OCI-LY3 (cell line): ENCODE results near the gene KATNB1.

Experiments used
- H2AFZ ChIP-seq: fragments of 200-600, 300-600 bp; shearing (Covaris generic); 2 replicates; pipeline ENCODE4 v1.6.0; 2014; ENCODE audit warnings: antibody characterized with exemption, low read depth, low read length
- H3K27ac ChIP-seq: fragments of 200-600, 300-600 bp; sonication (generic); 2 replicates; pipeline ENCODE4 v1.5.1; 2014; ENCODE audit warnings: mild to moderate bottlenecking, low read length, moderate library complexity, mixed read lengths
- H3K27me3 ChIP-seq: fragments of 200-600, 300-600 bp; sonication (generic); 2 replicates; pipeline ENCODE4 v1.6.1; 2014; ENCODE audit warnings: low read depth, low read length, mixed read lengths
- H3K36me3 ChIP-seq: fragments of 200-600, 300-600 bp; sonication (generic); replicated peaks from 2 replicates; pipeline ENCODE3; 2014; ENCODE audit warnings: low read depth, low read length, mixed read lengths
- H3K4me1 ChIP-seq: fragments of 300-600, 200-600 bp; sonication (generic); 2 replicates; pipeline ENCODE4 v1.6.1; 2014; ENCODE audit warnings: low read length, mixed read lengths
- H3K4me2 ChIP-seq: fragments of 200-600, 300-600 bp; sonication (generic); 2 replicates; pipeline ENCODE4 v1.6.1; 2014; ENCODE audit warnings: low read length, mixed read lengths
- H3K4me3 ChIP-seq: fragments of 300-600, 200-600 bp; sonication (generic); 2 replicates; pipeline ENCODE4 v1.5.1; 2014; ENCODE audit warnings: antibody characterized with exemption, mild to moderate bottlenecking, low read length, moderate library complexity
- H3K79me2 ChIP-seq: fragments of 300-600, 200-600 bp; shearing (Covaris generic); 2 replicates; pipeline ENCODE4 v1.6.1; 2014; ENCODE audit warnings: mild to moderate bottlenecking, low read length, mixed read lengths
- H3K9ac ChIP-seq: fragments of 300-600, 200-600 bp; shearing (Covaris generic); 2 replicates; pipeline ENCODE4 v1.6.0; 2014; ENCODE audit warnings: mild to moderate bottlenecking, low read length, moderate library complexity
- H3K9me3 ChIP-seq: fragments of 200-600, 300-600 bp; shearing (Covaris generic); 2 replicates; pipeline ENCODE4 v1.6.1; 2014; ENCODE audit warnings: low read length, mixed read lengths; ENCODE audit not compliant: insufficient read depth
- H4K20me1 ChIP-seq: fragments of 200-600, 300-600 bp; sonication (generic); 2 replicates; pipeline ENCODE4 v1.6.1; 2016; ENCODE audit warnings: low read length, mixed read lengths; ENCODE audit not compliant: insufficient read depth
- CTCF ChIP-seq: fragments of 200-600, 300-600 bp; sonication (generic); IDR thresholded peaks from 2 replicates; pipeline ENCODE4 v1.5.1; 2014; ENCODE audit warnings: antibody characterized with exemption, low read length, low read depth
- EZH2phosphoT487 ChIP-seq: fragments of 200-600 bp; shearing (Covaris generic); IDR thresholded peaks from 2 replicates; pipeline ENCODE4 v1.6.1; 2018; ENCODE audit warnings: antibody characterized with exemption, mixed run types, low read depth

The KATNB1 gene

GRCh38 chr16:57752203-57752580, 16.6 kb downstream of the KATNB1 start:
- no peaks in the 10 kb centered on the region for H3K4me1 ChIP-seq
- no peaks in the 10 kb centered on the region for H3K36me3 ChIP-seq
- H3K27me3 ChIP-seq, result no peaks in the 10 kb centered on the region
- TF ChIP-seq EZH2phosphoT487 (no peak), CTCF (no peak)
- no peak overlapping the region for H3K9ac ChIP-seq
- no peak overlapping the region for H2AFZ ChIP-seq
- no peak overlapping the region for H3K4me3 ChIP-seq
- no peaks in the 10 kb centered on the region for H3K79me2 ChIP-seq
- no peak overlapping the region for H3K27ac ChIP-seq
- no peaks in the 10 kb centered on the region for H4K20me1 ChIP-seq
- no peaks in the 10 kb centered on the region for H3K9me3 ChIP-seq
- H3K4me2 ChIP-seq, result no peak overlapping the region

- Histone ChIP-seq H3K79me2 (no peaks in the 10 kb centered on the region), H3K27me3 (no peaks in the 10 kb centered on the region), H2AFZ (no peak overlapping the region), H3K4me3 (no peak overlapping the region), H3K9ac (no peak overlapping the region), H3K4me2 (no peak overlapping the region), H3K4me1 (no peaks in the 10 kb centered on the region), H4K20me1 (no peaks in the 10 kb centered on the region), H3K36me3 (no peaks in the 10 kb centered on the region), H3K27ac (no peak overlapping the region), H3K9me3 (no peaks in the 10 kb centered on the region)
- TF ChIP-seq EZH2phosphoT487, result no peak
- TF ChIP-seq CTCF, result no peak
Measured at GRCh38 chr16:57752581-57753447, 17.2 kb downstream of the KATNB1 start.

GRCh38 chr16:57753448-57754353, 18.1 kb downstream of the KATNB1 start:
- Histone ChIP-seq H3K27ac (no peak overlapping the region), H2AFZ (no peak overlapping the region), H3K36me3 (no peaks in the 10 kb centered on the region), H3K9ac (no peak overlapping the region), H3K4me2 (no peak overlapping the region), H3K4me3 (no peak overlapping the region), H3K79me2 (no peaks in the 10 kb centered on the region), H3K27me3 (no peaks in the 10 kb centered on the region), H3K4me1 (no peaks in the 10 kb centered on the region), H3K9me3 (no peaks in the 10 kb centered on the region), H4K20me1 (no peaks in the 10 kb centered on the region)
- TF ChIP-seq CTCF (no peak), EZH2phosphoT487 (no peak)
